Mucosa of descending colon (tissue), 3 donors: Measurements from ENCODE around the gene LRRC8B. TPM values are rescaled to one million over a fixed set of nuclear protein-coding genes. Genes with fewer than 3 reads are reported as not detected.

Experiments
- ATAC-seq: fragments of 200-7000 bp; cut with Tn5 transposase; one replicate; pipeline ENCODE4 v1.9.1; 2020; ENCODE audit warnings: mild to moderate bottlenecking, moderate library complexity
- DNase-seq, 3 donors: peaks; one replicate each; pipeline ENCODE4 v3.0.0-alpha.2; 2020
- H3K36me3 ChIP-seq: fragments of 200-600 bp; one replicate; pipeline ENCODE4 v1.8.0; 2021; ENCODE audit warnings: low read depth, mild to moderate bottlenecking
- H3K4me1 ChIP-seq: fragments of 200-600 bp; one replicate; pipeline ENCODE4 v1.8.0; 2021; ENCODE audit warnings: low read depth, mild to moderate bottlenecking
- H3K4me3 ChIP-seq: fragments of 200-600 bp; one replicate; pipeline ENCODE4 v1.8.0; 2021; ENCODE audit warnings: mild to moderate bottlenecking
- H3K9me3 ChIP-seq: fragments of 200-600 bp; one replicate; pipeline ENCODE4 v1.8.0; 2021; ENCODE audit warnings: mild to moderate bottlenecking
- intact Hi-C, 2 donors: fragments of 100-400 bp; cut with DNase I in 1 of 2; cut with micrococcal nuclease in 1 of 2; formaldehyde crosslinking; loops; one replicate each; pipeline versions ENCODE4 v1.11.0 to v1.11.1; 2022; cut with DNase I, micrococcal nuclease
- total RNA-seq, 3 donors: library from RNA; stranded (reverse); fragmentation: NEBNext Ultra II Directional in 2 of 3; extraction: Animal tissue kit (Norgen Biotek cat#: 25700) in 2 of 3; gene quantifications; one replicate each; pipeline versions ENCODE4 v1.2.1 to v1.2.4, GENCODE V29; 2021 to 2023
- TF ChIP-seq, protein P1 (sequence below): fragments of 200-600 bp; IDR thresholded peaks from one replicate; pipeline ENCODE4 v1.8.0; 2022; ENCODE audit warnings: antibody characterized with exemption, mild to moderate bottlenecking
- donor health status: DM: no; HTN: no; CAD: no; lungs with moderate emphysema.
- donor health status: DM: no; HTN: no; CAD: no.
- donor health status: DM: no; HTN: yes; CAD: no.

LRRC8B gene
- total RNA-seq, 3 donors from 2014 or later = 11.2 to 16.1 (median 11.6) TPM

DNA sequence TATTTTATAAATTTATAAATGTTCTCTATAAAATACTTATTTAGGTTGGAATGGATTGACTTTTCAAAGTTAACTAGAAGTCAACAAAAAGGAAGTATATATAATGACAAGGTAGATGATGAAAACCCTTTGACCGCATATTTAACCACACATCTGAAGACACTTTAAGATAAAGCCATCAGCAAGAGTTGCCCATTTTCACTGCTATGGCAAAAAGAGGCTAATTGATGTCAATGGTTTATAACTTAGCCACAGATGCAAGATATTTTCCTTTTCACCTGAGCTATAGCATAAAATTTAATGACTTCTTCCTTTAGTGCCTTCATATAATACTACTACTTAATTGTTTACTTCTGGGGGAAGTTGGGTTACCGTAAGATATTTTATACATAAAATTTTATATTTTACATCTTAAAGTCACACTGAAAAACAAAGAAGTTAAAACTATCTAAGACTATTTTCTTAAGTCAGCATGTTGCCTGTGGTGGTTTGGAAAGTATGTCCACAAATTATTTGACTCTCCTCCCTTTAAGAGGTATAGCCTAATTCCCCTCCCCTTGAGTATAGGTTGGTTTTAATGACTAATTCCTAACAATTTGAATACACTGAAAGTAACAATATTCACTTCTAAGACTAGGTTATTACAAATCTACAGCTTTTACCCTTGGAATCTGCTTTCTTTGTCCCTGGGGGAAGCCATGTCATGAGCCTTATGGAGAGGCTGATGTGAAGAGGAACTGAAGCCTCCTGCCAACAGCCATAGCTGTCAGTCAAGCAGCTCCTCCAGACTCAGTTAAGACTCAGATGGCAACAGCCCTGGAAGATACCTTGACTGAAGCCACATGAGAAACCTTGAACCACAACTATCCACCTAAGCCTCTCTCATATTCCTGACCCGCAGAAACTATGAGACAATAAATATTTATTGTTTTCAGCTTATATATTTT is 40.3 kb upstream of the LRRC8B start:
- no peak for DNase-seq
- ATAC-seq = no peak
- intact Hi-C loops = loop anchor here (5.0 to 10.0 kb wide), 2 partner anchors 120 to 278 kb away; no protein-coding TSS in a partner anchor

DNA sequence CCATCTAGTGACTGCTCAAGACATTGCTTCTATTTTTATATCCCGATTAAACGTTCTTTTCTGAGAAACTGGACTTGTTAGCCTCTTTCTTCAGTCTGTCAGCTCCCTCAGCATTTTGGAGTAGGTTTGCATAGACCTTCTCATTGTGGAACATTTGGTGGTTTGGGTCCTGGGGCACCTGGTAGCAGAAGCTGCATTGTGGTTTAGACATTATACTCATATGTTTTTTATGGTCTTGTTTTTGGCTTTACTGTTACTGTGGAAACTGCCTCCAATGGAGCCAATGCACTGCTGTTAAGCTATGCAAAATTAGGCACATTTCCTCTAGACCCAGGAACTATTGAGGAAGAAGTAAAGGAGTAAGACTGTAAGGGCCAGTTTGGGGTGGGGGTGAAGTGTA is 36.7 kb upstream of the LRRC8B start:
- DNase-seq = no peak
- Histone ChIP-seq H3K4me3 (no peak overlapping the region), H3K9me3 (no peaks in the 10 kb centered on the region), H3K4me1 (no peaks in the 10 kb centered on the region), H3K36me3 (no peaks in the 10 kb centered on the region)
- peak; percentile 23 for ATAC-seq
- intact Hi-C loops = loop anchor here in 1 of 2 donors (10.0 kb wide), 1 partner anchor 117 kb away; no protein-coding TSS in a partner anchor
- TF ChIP-seq, protein P1, sequence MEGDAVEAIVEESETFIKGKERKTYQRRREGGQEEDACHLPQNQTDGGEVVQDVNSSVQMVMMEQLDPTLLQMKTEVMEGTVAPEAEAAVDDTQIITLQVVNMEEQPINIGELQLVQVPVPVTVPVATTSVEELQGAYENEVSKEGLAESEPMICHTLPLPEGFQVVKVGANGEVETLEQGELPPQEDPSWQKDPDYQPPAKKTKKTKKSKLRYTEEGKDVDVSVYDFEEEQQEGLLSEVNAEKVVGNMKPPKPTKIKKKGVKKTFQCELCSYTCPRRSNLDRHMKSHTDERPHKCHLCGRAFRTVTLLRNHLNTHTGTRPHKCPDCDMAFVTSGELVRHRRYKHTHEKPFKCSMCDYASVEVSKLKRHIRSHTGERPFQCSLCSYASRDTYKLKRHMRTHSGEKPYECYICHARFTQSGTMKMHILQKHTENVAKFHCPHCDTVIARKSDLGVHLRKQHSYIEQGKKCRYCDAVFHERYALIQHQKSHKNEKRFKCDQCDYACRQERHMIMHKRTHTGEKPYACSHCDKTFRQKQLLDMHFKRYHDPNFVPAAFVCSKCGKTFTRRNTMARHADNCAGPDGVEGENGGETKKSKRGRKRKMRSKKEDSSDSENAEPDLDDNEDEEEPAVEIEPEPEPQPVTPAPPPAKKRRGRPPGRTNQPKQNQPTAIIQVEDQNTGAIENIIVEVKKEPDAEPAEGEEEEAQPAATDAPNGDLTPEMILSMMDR = no peak

More for the DNA sequence above, 40.3 kb upstream of the LRRC8B start:
- Histone ChIP-seq H3K4me3 (no peak overlapping the region), H3K4me1 (no peaks in the 10 kb centered on the region), H3K9me3 (peaks cover 9% of the 10 kb centered on the region), H3K36me3 (no peaks in the 10 kb centered on the region)
- TF ChIP-seq, protein P1 = no peak

GRCh38 chr1:89489047-89489729 is 35.4 kb upstream of the LRRC8B start:
- Histone ChIP-seq H3K9me3 (no peaks in the 10 kb centered on the region), H3K4me1 (no peaks in the 10 kb centered on the region), H3K36me3 (no peaks in the 10 kb centered on the region), H3K4me3 (no peak overlapping the region)
- TF ChIP-seq, protein P1 = no peak
- DNase-seq (no peak), ATAC-seq (no peak)
- intact Hi-C loops = loop anchor here in 1 of 2 donors (10.0 kb wide), 1 partner anchor 116 kb away; no protein-coding TSS in a partner anchor

DNA sequence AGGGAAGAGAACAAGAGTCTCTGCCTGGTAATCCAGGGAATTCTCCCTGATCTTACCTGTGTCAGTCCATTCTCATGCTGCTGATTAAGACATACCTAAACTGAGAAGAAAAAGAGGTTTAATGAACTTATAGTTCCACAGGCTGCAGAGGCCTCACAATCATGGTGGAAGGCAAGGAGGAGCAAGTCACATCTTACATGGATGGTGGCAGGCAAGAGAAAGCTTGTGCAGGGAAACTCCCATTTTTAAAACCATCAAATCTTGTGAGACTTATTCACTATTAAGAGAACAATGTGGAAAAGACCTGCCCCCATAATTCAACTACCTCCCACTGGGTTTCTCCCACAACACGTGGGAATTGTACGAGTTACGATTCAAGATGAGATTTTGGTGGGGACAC is 34.2 kb upstream of the LRRC8B start:
- ATAC-seq = no peak
- no peaks in the 10 kb centered on the region for H3K4me1 ChIP-seq
- H3K4me3 ChIP-seq = no peak overlapping the region
- no peaks in the 10 kb centered on the region for H3K36me3 ChIP-seq
- intact Hi-C loops = no loop called here
- DNase-seq = no peak
- H3K9me3 ChIP-seq = no peaks in the 10 kb centered on the region
- TF ChIP-seq, protein P1 = no peak

GRCh38 chr1:89499320-89499719 is 25.3 kb upstream of the LRRC8B start:
- Histone ChIP-seq H3K36me3 (no peaks in the 10 kb centered on the region), H3K4me1 (no peaks in the 10 kb centered on the region), H3K9me3 (no peaks in the 10 kb centered on the region), H3K4me3 (no peak overlapping the region)
- TF ChIP-seq, protein P1 = no peak
- ATAC-seq (no peak), DNase-seq (no peak)
- intact Hi-C loops = no loop called here
